ENCODE data around the gene AMIGO2.
"Not testable (repeated sequence)": the region's sequence is repeated elsewhere in the genome, so short reads cannot be mapped to it uniquely, and the experiment has no call there.

Gene AMIGO2

GRCh38 chr12:47079468-47079980 lies at the start of gene AMIGO2, which contains the start of gene PCED1B:
AMIGO2 (minus strand) TSS chr12:47079959; CDS start chr12:47079002, 957 bp downstream.
PCED1B (plus strand) TSS chr12:47079621; CDS start chr12:47235064, 155,443 bp downstream.
- DNase-seq = peak; percentile 98

- DNase-seq = no peak
These were observed 46.5 kb upstream of the AMIGO2 start for GRCh38 chr12:47126246-47126645.

- no peak for DNase-seq
These were observed 44.7 kb upstream of the AMIGO2 start for GRCh38 chr12:47124451-47124850.

DNA sequence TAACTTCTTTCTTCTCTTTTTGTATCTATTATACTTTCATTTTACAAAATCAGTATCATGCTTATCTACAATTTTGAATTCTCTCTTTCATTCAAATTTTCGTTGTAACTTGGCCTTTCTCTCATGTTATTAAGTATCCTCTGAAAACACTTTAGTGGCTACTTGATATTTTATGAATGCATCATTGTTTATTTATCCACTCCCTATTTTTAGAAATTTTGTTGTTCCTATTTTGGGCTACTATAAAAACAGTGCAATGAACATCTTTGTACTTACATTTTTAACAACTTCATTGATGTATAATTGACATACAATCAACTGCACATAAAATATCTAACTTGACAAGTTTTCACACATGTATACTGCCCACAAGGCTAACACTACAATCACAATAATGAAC lies 44.0 kb upstream of the AMIGO2 start:
- no peak for DNase-seq

GRCh38 chr12:47122602-47123001 lies 42.8 kb upstream of the AMIGO2 start:
- no peak for DNase-seq

GRCh38 chr12:47121146-47121545 lies 41.4 kb upstream of the AMIGO2 start:
- DNase-seq = peak; percentile 73

- DNase-seq = no peak
These were observed 41.0 kb upstream of the AMIGO2 start for GRCh38 chr12:47120736-47121135.

GRCh38 chr12:47117305-47117704 lies 37.5 kb upstream of the AMIGO2 start:
- DNase-seq = not testable (repeated sequence)

DNA sequence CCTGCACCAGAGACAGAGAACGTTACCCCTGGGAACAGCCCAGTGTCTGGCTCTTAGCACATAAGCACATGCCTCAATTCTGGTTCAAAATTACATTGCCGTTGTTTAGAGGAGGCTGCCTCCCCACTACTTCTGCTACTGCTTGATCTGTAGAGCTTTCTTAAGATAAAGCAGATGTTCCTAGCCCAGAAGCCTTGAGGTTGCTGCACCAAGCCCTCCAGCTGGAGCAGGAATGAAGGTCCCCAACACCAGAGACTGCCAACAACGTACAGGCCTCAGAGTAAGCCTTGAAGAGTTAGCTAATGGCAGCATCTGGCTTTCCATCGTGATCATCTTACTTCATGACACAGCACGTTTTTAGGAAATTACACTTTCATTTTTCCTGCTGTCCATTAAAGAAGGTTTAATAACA lies 34.7 kb upstream of the AMIGO2 start:
- no peak for DNase-seq

DNA sequence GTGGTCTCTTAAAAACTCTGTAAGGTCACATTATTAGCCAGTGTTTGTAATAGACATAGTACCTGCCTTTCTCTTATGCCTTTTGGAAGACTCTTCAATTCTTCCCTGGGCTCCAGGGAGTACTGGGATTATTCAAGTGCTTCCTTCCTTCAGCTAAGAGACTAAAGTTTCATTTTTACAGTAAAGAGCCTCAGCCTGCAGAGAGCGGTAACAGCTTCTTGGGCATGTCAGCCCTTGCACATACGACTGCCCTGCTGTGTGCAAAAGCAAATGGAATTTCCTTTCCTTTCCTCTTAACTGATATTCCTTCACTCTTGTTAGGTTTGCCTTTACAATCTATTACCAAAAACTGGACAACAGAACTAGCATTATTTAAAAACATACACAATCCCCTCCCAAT lies 32.9 kb upstream of the AMIGO2 start:
- no peak for DNase-seq

GRCh38 chr12:47111854-47112253 lies 32.1 kb upstream of the AMIGO2 start:
- DNase-seq = no peak

GRCh38 chr12:47111392-47111778 lies 31.6 kb upstream of the AMIGO2 start:
- no peak for DNase-seq

DNA sequence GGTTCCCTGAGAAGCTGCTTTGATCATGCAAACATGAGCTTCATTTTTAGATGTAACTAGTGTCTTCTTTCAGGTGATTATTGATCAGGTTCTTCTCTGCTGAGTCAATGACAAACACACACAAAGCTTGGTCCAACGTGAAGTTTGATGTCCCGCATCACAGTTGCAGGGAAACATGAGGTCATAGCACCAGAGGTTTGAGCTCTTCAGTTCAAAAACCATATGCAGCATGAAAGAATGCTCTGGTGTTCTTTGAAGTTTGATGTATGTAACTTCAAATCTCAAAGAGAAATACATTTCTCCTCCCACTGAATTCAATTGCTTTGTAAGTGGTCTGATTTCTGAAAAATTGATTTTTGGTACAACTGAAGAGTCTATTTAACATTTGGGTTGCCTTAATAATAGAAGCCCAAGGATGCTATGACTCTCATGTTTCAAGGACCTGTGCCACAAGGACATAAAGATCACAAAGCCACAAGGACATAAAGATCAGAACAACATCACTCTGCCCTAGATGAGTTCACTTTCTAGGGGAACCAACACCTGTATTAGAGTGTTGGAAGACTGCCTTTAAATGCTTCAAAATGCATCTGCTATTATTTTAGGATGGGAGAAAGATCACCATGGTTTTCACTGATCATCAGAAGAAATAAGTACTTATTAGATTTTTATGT lies 31.1 kb upstream of the AMIGO2 start:
- DNase-seq = no peak

- peak; percentile 39 for DNase-seq
These were observed 30.3 kb upstream of the AMIGO2 start for GRCh38 chr12:47110011-47110541.

- DNase-seq = peak; percentile 93
These were observed 28.2 kb upstream of the AMIGO2 start for GRCh38 chr12:47107926-47108325.

- peak; percentile 76 for DNase-seq
These were observed 27.7 kb upstream of the AMIGO2 start for GRCh38 chr12:47107446-47107845.

DNA sequence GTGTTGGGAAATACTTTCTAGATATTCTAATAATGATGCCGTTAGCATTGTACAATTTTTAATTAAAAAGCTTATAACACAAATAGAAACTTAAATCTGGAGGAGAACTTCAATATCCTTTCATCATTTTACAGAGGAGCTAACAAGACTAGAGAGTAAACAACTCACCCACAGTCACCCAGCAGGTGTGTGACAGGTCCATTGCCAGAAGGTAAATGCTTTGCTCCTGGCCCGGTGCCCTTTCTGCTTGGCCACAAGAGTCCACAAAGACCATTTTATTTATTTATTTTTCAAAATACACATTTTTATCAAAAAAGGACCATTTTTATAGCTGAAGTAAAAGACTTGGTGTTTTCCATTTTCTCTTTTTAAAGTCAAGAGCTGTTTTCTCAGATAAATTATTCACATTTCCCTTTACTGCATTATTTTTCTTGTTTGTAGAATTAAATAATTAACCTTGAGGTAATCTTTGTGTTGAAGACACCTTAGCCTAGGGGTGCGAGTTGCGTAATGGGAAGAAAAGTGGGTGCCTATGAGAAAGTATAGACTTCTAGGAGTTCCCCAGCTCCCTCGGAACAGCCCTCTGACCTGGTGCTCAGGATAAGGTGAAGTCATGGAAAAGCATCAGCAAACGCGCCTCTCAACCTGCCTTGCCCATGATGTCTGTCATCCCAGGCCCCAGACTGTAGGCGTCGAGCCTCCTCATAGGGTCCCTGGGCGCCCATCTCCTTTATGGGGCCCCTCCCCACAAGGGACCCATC lies 26.3 kb upstream of the AMIGO2 start:
- peak; percentile 95 for DNase-seq

DNA sequence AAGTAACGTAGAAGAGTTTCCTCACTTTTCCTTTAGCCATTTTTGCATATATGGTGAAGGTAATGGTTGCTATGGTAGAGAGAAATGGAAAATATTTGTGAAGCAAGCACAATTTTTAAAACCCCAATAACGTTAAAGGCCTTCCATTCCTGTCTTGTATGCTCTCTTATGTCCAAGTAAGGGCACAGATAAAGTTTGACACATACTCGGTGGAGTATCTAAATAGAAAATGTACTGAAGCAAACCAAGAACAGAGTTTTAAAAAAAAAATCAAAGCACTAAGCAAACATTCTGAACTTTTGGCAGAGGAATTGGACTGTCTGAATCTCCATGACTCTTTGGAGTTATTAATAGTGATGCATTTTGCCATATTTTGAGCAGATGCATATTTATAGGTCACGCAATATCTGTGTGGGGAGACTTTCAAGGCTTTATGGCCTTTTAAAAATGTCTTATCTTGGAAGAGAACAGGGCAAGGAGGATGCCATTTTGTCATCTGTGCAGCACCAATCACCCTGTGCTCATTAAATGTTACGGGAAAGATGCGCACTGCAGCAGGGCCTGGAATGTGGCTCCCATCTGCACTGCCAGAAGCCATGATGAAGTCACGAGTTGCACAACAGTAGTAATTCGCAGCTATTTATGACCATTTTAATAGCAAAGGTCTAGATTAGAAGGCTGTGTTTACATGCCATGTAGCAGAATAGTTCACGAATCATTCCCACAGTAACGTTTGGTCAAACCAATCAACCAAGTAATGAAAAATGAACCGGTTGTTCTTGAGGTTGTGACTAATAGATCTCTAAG lies 23.3 kb upstream of the AMIGO2 start:
- no peak for DNase-seq

GRCh38 chr12:47102406-47102805 lies 22.6 kb upstream of the AMIGO2 start:
- DNase-seq = no peak

DNA sequence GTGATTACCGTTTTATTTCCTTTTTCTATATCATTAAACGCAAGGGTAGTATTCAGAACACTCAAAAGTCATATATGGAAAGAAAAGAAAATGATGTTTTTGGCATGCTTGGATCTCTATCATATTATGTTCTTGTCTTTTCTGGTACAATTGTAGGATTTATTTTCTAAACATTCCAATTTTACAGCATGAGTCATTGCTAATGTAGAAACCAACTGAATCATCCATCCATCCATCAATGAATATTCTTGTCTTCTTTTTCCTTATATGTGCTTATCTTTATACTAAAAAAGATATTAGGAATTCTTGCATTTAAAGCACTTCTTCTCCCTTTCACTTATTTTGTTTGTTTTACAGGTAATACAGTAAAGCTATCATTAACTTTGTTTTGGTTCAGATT lies 20.4 kb upstream of the AMIGO2 start:
- DNase-seq = no peak

GRCh38 chr12:47099610-47100009 lies 19.9 kb upstream of the AMIGO2 start:
- DNase-seq = peak; percentile 59

DNA sequence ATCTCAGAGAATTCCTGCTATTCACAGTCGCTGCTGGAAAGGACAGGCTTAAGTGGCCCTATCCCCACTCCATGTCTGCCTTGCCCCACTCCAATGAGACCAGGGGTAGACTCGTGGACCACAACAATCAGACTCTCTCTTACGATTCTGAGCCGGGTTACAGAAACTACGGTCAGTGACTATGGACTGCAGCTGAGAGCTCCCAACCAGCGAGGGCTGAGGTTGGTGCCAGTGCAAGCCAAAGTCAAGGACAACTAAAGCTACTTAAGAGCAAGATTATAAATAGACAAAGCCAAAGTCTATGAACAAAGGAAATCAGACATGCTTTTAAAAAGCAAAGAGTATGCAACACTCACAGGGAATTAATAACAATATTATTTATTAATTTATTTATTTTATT lies 18.3 kb upstream of the AMIGO2 start:
- no peak for DNase-seq

GRCh38 chr12:47097276-47097896 lies 17.6 kb upstream of the AMIGO2 start:
- DNase-seq = peak; percentile 58
